Loucy (cell line): ENCODE results near the gene RS1.

ENCODE experiments used
- H2AFZ ChIP-seq: fragments of 200-600 bp; sonication (generic); 2 replicates; pipeline ENCODE4 v1.6.0; 2016; ENCODE audit warnings: antibody characterized with exemption, mild to moderate bottlenecking, low read length, moderate library complexity
- H3F3A ChIP-seq: fragments of 200-600 bp; 2 replicates; pipeline ENCODE4 v1.6.0; 2016; ENCODE audit warnings: antibody characterized with exemption, low read depth, mild to moderate bottlenecking
- H3K27me3 ChIP-seq: fragments of 200-600 bp; sonication (generic); 2 replicates; pipeline ENCODE4 v1.6.1; 2014; ENCODE audit warnings: low read length, mild to moderate bottlenecking; ENCODE audit not compliant: insufficient read depth, poor library complexity, severe bottlenecking
- H3K36me3 ChIP-seq: fragments of 200-600 bp; sonication (generic); 2 replicates; pipeline ENCODE4 v1.6.1; 2016; ENCODE audit warnings: low read length; ENCODE audit not compliant: insufficient read depth
- H3K4me1 ChIP-seq: fragments of 200-600 bp; sonication (generic); 2 replicates; pipeline ENCODE4 v1.5.1; 2014; ENCODE audit warnings: low read length, mild to moderate bottlenecking; ENCODE audit not compliant: insufficient read depth, poor library complexity, severe bottlenecking
- H3K4me2 ChIP-seq: fragments of 200-600 bp; sonication (generic); 2 replicates; pipeline ENCODE4 v1.6.0; 2014; ENCODE audit warnings: antibody characterized with exemption, low read length, low read depth, mild to moderate bottlenecking; ENCODE audit not compliant: poor library complexity, severe bottlenecking
- H3K4me3 ChIP-seq: fragments of 200-600 bp; sonication (generic); 2 replicates; pipeline ENCODE4 v1.5.1; 2014; ENCODE audit warnings: low read length, mild to moderate bottlenecking, mixed read lengths; ENCODE audit not compliant: poor library complexity, severe bottlenecking
- H3K79me2 ChIP-seq: fragments of 200-600 bp; sonication (generic); 2 replicates; pipeline ENCODE4 v1.6.1; 2014; ENCODE audit warnings: low read length; ENCODE audit not compliant: insufficient read depth
- H3K9ac ChIP-seq: fragments of 200-600 bp; sonication (generic); 2 replicates; pipeline ENCODE4 v1.6.0; 2014; ENCODE audit warnings: mild to moderate bottlenecking, low read depth, low read length, moderate library complexity; ENCODE audit not compliant: poor library complexity, severe bottlenecking
- H3K9me2 ChIP-seq: fragments of 200-600 bp; sonication (generic); replicated peaks from 2 replicates; pipeline ENCODE4 v1.6.1; 2016; ENCODE audit warnings: low read depth, low read length, mixed read lengths
- H3K9me3 ChIP-seq: fragments of 200-600 bp; sonication (generic); 2 replicates; pipeline ENCODE4 v1.6.1; 2014; ENCODE audit warnings: mild to moderate bottlenecking, antibody characterized with exemption, low read length, low read depth; ENCODE audit not compliant: insufficient read depth
- H4K20me1 ChIP-seq: fragments of 200-600 bp; sonication (generic); 2 replicates; pipeline ENCODE4 v1.6.0; 2014; ENCODE audit warnings: antibody characterized with exemption, low read length, mild to moderate bottlenecking; ENCODE audit not compliant: insufficient read depth, poor library complexity, severe bottlenecking
- EZH2phosphoT487 ChIP-seq: fragments of 200-600 bp; IDR thresholded peaks from 2 replicates; pipeline ENCODE4 v1.6.1; 2018; ENCODE audit warnings: antibody characterized with exemption, mild to moderate bottlenecking, moderate library complexity, borderline replicate concordance
- TF ChIP-seq, protein P1 (sequence below): fragments of 200-600 bp; sonication (generic); conservative IDR thresholded peaks from 2 replicates; pipeline ENCODE4 v1.5.1; 2014; ENCODE audit warnings: mild to moderate bottlenecking, antibody characterized with exemption, low read length

RS1 gene

DNA sequence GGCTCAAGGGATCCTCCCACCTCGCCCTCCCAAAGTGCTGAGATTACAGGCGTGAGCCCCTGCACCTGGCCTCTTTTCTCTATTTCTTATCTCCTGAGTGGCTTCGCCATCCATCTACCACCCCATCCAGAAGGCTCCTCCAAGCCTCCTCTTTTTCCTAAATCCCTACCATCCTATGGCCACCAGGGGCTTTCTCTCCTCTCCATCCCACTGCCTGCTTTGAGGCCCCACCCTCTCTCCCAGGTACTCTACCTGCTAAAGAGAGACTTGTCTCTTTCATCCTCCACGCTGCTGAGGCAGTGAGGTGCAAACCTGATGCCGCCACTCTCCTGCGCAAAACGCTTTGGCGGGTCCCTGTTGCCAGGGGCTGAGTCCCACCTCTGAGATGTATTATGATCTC lies 7.0 kb downstream of the RS1 start:
- no peaks in the 10 kb centered on the region for H3K9me3 ChIP-seq
- H3F3A ChIP-seq = no peaks in the 10 kb centered on the region
- H3K9ac ChIP-seq = no peak overlapping the region
- no peaks in the 10 kb centered on the region for H3K9me2 ChIP-seq
- no peaks in the 10 kb centered on the region for H3K79me2 ChIP-seq
- H4K20me1 ChIP-seq = no peaks in the 10 kb centered on the region
- no peaks in the 10 kb centered on the region for H3K27me3 ChIP-seq
- no peak for TF ChIP-seq EZH2phosphoT487
- TF ChIP-seq, protein P1, sequence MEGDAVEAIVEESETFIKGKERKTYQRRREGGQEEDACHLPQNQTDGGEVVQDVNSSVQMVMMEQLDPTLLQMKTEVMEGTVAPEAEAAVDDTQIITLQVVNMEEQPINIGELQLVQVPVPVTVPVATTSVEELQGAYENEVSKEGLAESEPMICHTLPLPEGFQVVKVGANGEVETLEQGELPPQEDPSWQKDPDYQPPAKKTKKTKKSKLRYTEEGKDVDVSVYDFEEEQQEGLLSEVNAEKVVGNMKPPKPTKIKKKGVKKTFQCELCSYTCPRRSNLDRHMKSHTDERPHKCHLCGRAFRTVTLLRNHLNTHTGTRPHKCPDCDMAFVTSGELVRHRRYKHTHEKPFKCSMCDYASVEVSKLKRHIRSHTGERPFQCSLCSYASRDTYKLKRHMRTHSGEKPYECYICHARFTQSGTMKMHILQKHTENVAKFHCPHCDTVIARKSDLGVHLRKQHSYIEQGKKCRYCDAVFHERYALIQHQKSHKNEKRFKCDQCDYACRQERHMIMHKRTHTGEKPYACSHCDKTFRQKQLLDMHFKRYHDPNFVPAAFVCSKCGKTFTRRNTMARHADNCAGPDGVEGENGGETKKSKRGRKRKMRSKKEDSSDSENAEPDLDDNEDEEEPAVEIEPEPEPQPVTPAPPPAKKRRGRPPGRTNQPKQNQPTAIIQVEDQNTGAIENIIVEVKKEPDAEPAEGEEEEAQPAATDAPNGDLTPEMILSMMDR = no peak
- no peaks in the 10 kb centered on the region for H3K4me1 ChIP-seq
- no peak overlapping the region for H2AFZ ChIP-seq
- H3K4me2 ChIP-seq = no peak overlapping the region
- no peak overlapping the region for H3K4me3 ChIP-seq
- H3K36me3 ChIP-seq = no peaks in the 10 kb centered on the region

DNA sequence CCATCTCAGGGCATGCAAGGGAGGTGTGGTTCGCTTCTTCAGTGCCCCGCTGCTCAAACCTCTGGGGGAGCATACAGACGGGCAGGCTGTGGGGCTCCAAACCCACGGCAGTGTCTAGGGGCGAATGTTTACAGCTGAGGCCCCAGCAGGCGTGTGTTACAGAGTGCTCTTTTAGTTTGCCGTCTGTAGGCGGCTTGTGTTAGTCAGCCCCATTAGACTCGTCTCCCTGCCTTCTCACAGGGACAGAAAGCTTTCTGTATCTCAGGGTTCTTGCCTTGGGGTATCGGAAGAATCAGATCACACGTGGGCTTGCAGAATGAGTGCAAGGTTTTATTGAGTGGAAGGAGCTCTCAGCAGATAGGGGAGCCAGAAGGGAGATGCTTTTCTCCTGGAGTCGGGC lies 10.6 kb downstream of the RS1 start:
- Histone ChIP-seq H4K20me1 (no peaks in the 10 kb centered on the region), H3K4me1 (no peaks in the 10 kb centered on the region), H3K9me2 (no peaks in the 10 kb centered on the region), H3K9ac (no peak overlapping the region), H3K4me2 (no peak overlapping the region), H3K36me3 (no peaks in the 10 kb centered on the region), H3K27me3 (no peaks in the 10 kb centered on the region), H3F3A (no peaks in the 10 kb centered on the region), H3K79me2 (no peaks in the 10 kb centered on the region), H3K4me3 (no peak overlapping the region), H2AFZ (no peak overlapping the region), H3K9me3 (no peaks in the 10 kb centered on the region)
- TF ChIP-seq EZH2phosphoT487 = no peak
- TF ChIP-seq, protein P1 = no peak

DNA sequence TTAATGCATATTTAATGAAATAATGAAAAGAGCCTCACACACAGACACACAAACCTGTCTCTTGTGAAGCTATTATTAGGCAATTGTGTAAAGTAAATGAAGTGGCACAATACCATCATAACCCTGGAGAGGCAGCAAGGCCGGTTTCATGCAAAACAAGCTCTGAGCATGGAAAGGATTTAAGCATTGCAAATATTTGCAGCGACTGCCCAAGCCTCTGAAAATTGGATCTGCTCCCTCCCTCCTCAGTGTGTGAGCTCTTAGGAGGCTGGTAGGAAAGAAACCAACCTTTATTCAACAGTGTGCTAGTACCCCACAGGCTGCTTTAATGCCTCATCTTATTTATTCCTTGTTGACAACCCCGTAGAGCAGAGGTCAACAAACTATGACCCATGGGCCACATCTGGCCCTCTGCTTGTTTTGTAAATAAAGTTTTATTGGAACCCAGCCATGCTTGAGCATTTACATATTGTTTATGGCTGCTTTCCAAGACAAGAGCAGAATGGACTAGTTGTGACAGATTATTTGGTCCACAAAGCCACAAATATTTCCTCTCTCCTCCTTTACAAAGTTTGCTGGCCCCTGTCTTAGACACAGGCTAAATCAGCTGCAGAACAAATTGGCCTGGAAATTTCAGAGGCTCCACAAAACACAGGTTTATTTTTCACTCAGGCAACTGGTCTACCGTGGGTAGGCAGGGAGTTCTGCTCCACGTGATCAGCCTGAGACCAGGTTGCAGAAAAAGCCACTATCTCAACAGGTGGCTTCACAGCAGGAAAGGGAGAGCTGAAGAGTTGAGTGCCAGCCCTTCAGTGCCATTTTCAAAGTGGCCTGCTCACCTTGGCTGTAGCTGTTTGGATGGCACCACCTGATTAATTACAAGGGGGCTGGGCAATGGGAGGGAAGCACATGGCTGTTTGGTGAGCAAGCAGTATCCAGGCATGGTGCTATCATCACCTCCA lies 16.8 kb downstream of the RS1 start:
- H3K9me3 ChIP-seq = no peaks in the 10 kb centered on the region
- H3K36me3 ChIP-seq = no peaks in the 10 kb centered on the region
- no peaks in the 10 kb centered on the region for H4K20me1 ChIP-seq
- no peaks in the 10 kb centered on the region for H3K9me2 ChIP-seq
- H3K27me3 ChIP-seq = no peaks in the 10 kb centered on the region
- H3K4me3 ChIP-seq = no peak overlapping the region
- TF ChIP-seq EZH2phosphoT487 = no peak
- TF ChIP-seq, protein P1 = no peak
- H3K4me1 ChIP-seq = no peaks in the 10 kb centered on the region
- no peaks in the 10 kb centered on the region for H3F3A ChIP-seq
- no peak overlapping the region for H3K9ac ChIP-seq
- no peaks in the 10 kb centered on the region for H3K79me2 ChIP-seq
- H3K4me2 ChIP-seq = no peak overlapping the region
- H2AFZ ChIP-seq = no peak overlapping the region
